Body of pancreas (tissue), 4 donors: Measurements from ENCODE around the gene NHLRC2.

ENCODE experiments used
- POLR2A ChIP-seq, 3 donors: fragments of 450-650 bp; IDR thresholded peaks; one replicate each; pipeline ENCODE4 v1.6.1; 2016; ENCODE audit warnings: antibody characterized with exemption in 3 of 3, mild to moderate bottlenecking in 2 of 3
- TF ChIP-seq, protein P1 (sequence below), 7 experiments: fragments of 450-650 bp in 4 of 7; fragments of 200-600 bp in 3 of 7; sonication (generic) in 3 of 7; IDR thresholded peaks; one replicate each; pipeline ENCODE4 v1.5.1; 2016 to 2019; ENCODE audit warnings: antibody characterized with exemption in 7 of 7

DNA sequence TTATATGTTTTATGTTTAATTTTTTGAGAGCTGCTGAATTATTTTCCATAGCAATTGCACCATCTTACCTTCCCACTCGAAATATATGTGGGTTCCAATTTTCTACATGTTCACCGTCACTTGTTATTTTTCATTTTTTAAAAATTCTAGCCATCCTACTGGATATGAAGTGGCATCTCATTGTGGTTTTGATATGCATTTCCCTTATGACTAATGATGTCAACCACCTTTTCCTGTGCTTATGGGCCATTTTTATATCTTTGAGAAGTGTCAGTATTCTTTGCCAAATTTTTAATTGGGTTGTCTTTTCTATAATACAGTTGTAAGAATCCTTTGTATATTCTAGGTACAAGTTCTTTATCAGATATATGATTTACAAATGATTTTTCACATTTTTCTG is 27.8 kb downstream of the NHLRC2 start:
- TF ChIP-seq, protein P1, sequence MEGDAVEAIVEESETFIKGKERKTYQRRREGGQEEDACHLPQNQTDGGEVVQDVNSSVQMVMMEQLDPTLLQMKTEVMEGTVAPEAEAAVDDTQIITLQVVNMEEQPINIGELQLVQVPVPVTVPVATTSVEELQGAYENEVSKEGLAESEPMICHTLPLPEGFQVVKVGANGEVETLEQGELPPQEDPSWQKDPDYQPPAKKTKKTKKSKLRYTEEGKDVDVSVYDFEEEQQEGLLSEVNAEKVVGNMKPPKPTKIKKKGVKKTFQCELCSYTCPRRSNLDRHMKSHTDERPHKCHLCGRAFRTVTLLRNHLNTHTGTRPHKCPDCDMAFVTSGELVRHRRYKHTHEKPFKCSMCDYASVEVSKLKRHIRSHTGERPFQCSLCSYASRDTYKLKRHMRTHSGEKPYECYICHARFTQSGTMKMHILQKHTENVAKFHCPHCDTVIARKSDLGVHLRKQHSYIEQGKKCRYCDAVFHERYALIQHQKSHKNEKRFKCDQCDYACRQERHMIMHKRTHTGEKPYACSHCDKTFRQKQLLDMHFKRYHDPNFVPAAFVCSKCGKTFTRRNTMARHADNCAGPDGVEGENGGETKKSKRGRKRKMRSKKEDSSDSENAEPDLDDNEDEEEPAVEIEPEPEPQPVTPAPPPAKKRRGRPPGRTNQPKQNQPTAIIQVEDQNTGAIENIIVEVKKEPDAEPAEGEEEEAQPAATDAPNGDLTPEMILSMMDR (IDR thresholded peaks at IDR 0.05): no peak
- TF ChIP-seq POLR2A (IDR thresholded peaks at IDR 0.05): no peak
